Suppressor macrophage treated with lipopolysaccharide for 4 hours (primary cell): ENCODE measurements around the gene HOXC9.
A peak's percentile ranks its signal among the peaks of the same experiment; 100 is the strongest.

ENCODE experiments used
- DNase-seq: peaks from one replicate; pipeline ENCODE4 v3.0.0-alpha.2; 2020

The HOXC9 gene

GRCh38 chr12:53963434-53964314, 36.3 kb upstream of the HOXC9 start:
- no peak for DNase-seq

- no peak for DNase-seq
These were observed 35.6 kb upstream of the HOXC9 start for GRCh38 chr12:53964315-53964713.

- DNase-seq = no peak
These were observed 34.5 kb upstream of the HOXC9 start for GRCh38 chr12:53965281-53966084.

- DNase-seq = no peak
These were observed 33.9 kb upstream of the HOXC9 start for GRCh38 chr12:53966085-53966384.

GRCh38 chr12:53966385-53967133, 33.4 kb upstream of the HOXC9 start:
- no peak for DNase-seq

- no peak for DNase-seq
These were observed 32.5 kb upstream of the HOXC9 start for GRCh38 chr12:53967421-53967925.

- no peak for DNase-seq
These were observed 31.5 kb upstream of the HOXC9 start for GRCh38 chr12:53968214-53969127.

- no peak for DNase-seq
These were observed 30.2 kb upstream of the HOXC9 start for GRCh38 chr12:53969588-53970259.

GRCh38 chr12:53970451-53970850, 29.5 kb upstream of the HOXC9 start:
- DNase-seq = no peak

- no peak for DNase-seq
These were observed 28.8 kb upstream of the HOXC9 start for GRCh38 chr12:53971129-53971528.

- DNase-seq = no peak
These were observed 28.3 kb upstream of the HOXC9 start for GRCh38 chr12:53971686-53972085.

GRCh38 chr12:53972152-53972702, 27.7 kb upstream of the HOXC9 start:
- DNase-seq = no peak

- DNase-seq = no peak
These were observed 27.2 kb upstream of the HOXC9 start, which contains the start of gene HOXC11 for GRCh38 chr12:53972722-53973235. HOXC11 (plus strand) TSS chr12:53973126; CDS start chr12:53973242, 116 bp downstream.

GRCh38 chr12:53973236-53974042, 26.5 kb upstream of the HOXC9 start:
- no peak for DNase-seq

GRCh38 chr12:53974084-53975063, 25.6 kb upstream of the HOXC9 start, which contains the start of gene HOTAIR:
HOTAIR (minus strand) TSS chr12:53974954.
- peak; percentile 19 for DNase-seq

GRCh38 chr12:53975064-53975471, 24.9 kb upstream of the HOXC9 start:
- no peak for DNase-seq

GRCh38 chr12:53975479-53976152, 24.3 kb upstream of the HOXC9 start:
- no peak for DNase-seq
